ENCODE data around the gene FAF1.

- TF ChIP-seq SIN3A (conservative IDR thresholded peaks at IDR 0.05 in 1 of 2, IDR thresholded peaks at IDR 0.05 in 1 of 2; ENCODE audit: low read depth in 1 of 2, low read length in 2 of 2) (no peak), SP1 (IDR thresholded peaks at IDR 0.05; ENCODE audit: low read depth, low read length) (0 out of 2 replicates have a peak, but pooled peaks have one; percentile 10), EP300 (IDR thresholded peaks at IDR 0.05; ENCODE audit: borderline replicate concordance in 1 of 2, low read depth in 2 of 2, low read length in 2 of 2) (no peak), POLR2AphosphoS5 (IDR thresholded peaks at IDR 0.05; ENCODE audit: low read depth, low read length) (no peak), BCL11A (IDR thresholded peaks at IDR 0.05; ENCODE audit: low read depth in 2 of 2, low read length in 2 of 2) (no peak), CTCF (IDR thresholded peaks at IDR 0.05; ENCODE audit: control extremely low read depth in 1 of 3, insufficient read depth in 1 of 3, low read depth in 1 of 3, low read length in 3 of 3) (no peak), POLR2A (IDR thresholded peaks at IDR 0.05; ENCODE audit: control extremely low read depth in 1 of 2, low read depth in 2 of 2, low read length in 2 of 2) (no peak), ZNF274 (IDR thresholded peaks at IDR 0.05; ENCODE audit: borderline replicate concordance, extremely low read depth, low read length) (no peak), YY1 (IDR thresholded peaks at IDR 0.05; ENCODE audit: low read depth, low read length) (no peak)
Observed at GRCh38 chr1:50427818-50428779, 532.0 kb downstream of the FAF1 start.

All from H1 (cell line).